Activated CD8-positive, alpha-beta T cell treated with anti-CD3 and anti-CD28 coated beads for 36 hours (primary cell): Measurements from ENCODE around the gene TGFBR3L. TPM values are rescaled to one million over a fixed set of nuclear protein-coding genes. Genes with fewer than 3 reads are reported as not detected.
A peak's percentile ranks its signal among the peaks of the same experiment; 100 is the strongest.
"Not testable (repeated sequence)": the region's sequence is repeated elsewhere in the genome, so short reads cannot be mapped to it uniquely, and the experiment has no call there.

Experiments
- ATAC-seq: fragments of 200-7000 bp; cut with Tn5 transposase; one replicate; pipeline ENCODE4 v1.10.0; 2021; ENCODE audit warnings: mild to moderate bottlenecking, moderate library complexity
- CTCF ChIA-PET: fragments of 350-600 bp; sonication (Branson Sonifier 250); formaldehyde crosslinking; loops from one replicate; lab custom pipeline; 2021; ENCODE audit warnings: antibody characterized with exemption; lab: Charles Lee
- POLR2A ChIA-PET: fragments of 350-600 bp; sonication (Branson Sonifier 250); formaldehyde crosslinking; loops from one replicate; lab custom pipeline; 2021; ENCODE audit warnings: antibody characterized with exemption; lab: Charles Lee
- DNase-seq: peaks from one replicate; pipeline ENCODE4 v3.0.0-alpha.2; 2020
- H3K27ac Mint-ChIP-seq: one replicate; pipeline ENCODE4 v1.8.0; 2021; ENCODE audit warnings: mild to moderate bottlenecking, mixed read lengths
- H3K27me3 Mint-ChIP-seq: one replicate; pipeline ENCODE4 v1.8.0; 2021; ENCODE audit warnings: mixed read lengths
- H3K36me3 Mint-ChIP-seq: one replicate; pipeline ENCODE4 v1.8.0; 2021; ENCODE audit warnings: low read depth, mixed read lengths
- H3K4me1 Mint-ChIP-seq: one replicate; pipeline ENCODE4 v1.8.0; 2021; ENCODE audit warnings: low read depth, mixed read lengths
- H3K4me3 Mint-ChIP-seq: one replicate; pipeline ENCODE4 v1.8.0; 2021; ENCODE audit warnings: mild to moderate bottlenecking, moderate library complexity, mixed read lengths
- H3K9me3 Mint-ChIP-seq: one replicate; pipeline ENCODE4 v1.8.0; 2021; ENCODE audit warnings: mixed read lengths
- CTCF ChIP-seq: fragments of 200-600 bp; IDR thresholded peaks from one replicate; pipeline ENCODE4 v1.8.0; 2022; ENCODE audit warnings: antibody characterized with exemption, mild to moderate bottlenecking
- intact Hi-C: fragments of 100-400 bp; cut with micrococcal nuclease; formaldehyde crosslinking; loops from one replicate; pipeline ENCODE4 v1.10.0; 2022
- total RNA-seq, 2 experiments: library from RNA; stranded (reverse); gene quantifications; one replicate each; pipeline ENCODE4 v1.2.3, GENCODE V29; 2021

The TGFBR3L gene
- total RNA-seq, 2 experiments from 2014 or later: 5.1 to 5.9 TPM

DNA sequence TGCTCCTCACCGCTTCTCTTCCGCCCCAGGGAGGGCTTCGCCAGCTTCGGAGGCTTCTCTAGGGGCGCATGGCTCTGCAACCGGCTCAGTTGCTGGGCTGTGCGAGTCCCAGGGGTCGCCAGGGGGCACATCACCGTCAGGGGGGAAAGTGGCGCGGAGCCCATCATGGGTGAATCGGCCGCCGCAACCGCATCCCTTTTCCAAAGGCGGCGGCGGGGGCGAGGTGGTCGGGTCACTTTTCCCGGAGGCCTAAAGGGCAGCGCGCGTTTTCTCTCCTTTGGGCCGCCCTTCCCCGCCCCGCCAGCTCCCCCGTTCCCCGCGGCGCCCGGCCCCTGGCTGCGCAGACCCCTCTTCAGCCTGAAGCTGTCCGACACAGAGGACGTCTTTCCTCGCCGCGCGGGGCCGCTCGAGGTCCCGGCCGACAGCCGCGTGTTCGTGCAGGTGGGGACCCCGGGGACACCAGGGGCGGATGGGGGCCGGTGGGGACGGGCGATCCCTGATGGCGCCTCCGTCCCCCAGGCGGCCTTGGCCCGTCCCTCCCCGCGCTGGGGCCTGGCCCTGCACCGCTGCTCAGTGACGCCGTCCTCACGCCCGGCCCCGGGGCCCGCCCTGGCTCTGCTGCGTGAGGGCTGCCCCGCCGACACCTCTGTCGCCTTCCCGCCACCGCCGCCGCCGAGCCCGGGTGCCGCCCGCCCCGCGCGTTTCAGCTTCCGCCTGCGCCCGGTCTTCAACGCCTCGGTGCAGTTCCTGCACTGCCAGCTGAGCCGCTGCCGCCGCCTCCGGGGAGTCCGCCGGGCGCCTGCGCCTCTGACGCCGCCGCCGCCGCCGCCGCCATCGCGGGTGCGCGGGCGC is 1.7 kb downstream of the TGFBR3L start:
- DNase-seq (peak; percentile 73), ATAC-seq (peak; percentile 3)
- POLR2A ChIA-PET: interaction anchor here (0.9 to 3.2 kb wide), 5 partner anchors 8 to 27 kb away, joined by 4 to 14 read pairs (median 13); partner anchors contain the start of genes CTXN1, MAP2K7 and TIMM44
- intact Hi-C loops: no loop called here
- H3K27me3 Mint-ChIP-seq: peaks cover 22% of the 10 kb centered on the region
- peak overlapping the region; percentile 73 for H3K4me3 Mint-ChIP-seq
- H3K36me3 Mint-ChIP-seq: peaks cover 11% of the 10 kb centered on the region
- H3K27ac Mint-ChIP-seq: no peak overlapping the region
- peaks cover 28% of the 10 kb centered on the region for H3K4me1 Mint-ChIP-seq
- no peak for TF ChIP-seq CTCF
- H3K9me3 Mint-ChIP-seq: no peaks in the 10 kb centered on the region
- CTCF ChIA-PET: interaction anchor here (1.1 to 2.4 kb wide), 3 partner anchors 21 to 86 kb away, joined by 3 to 14 read pairs (median 4); no protein-coding TSS in a partner anchor

DNA sequence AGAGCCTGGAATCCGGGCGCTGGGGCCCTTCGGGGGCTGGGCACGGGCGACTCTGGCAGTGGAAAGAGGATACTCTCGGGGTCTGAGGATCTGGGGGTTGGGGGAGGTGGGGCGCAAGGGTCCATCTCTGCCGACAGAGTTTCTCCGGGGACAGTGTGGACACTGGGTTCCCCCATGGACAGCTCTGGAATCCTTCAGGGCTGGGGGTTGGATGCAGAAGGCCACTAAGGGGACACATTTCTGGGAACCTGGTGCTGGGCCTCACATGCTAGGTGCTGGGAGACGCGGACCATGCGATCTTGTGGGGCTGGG is 2.3 kb downstream of the TGFBR3L start:
- ChIA-PET CTCF (interaction anchor here (2.4 kb wide), 1 partner anchor 48 kb away, joined by 14 read pairs; no protein-coding TSS in a partner anchor), POLR2A (interaction anchor here (2.0 to 3.2 kb wide), 4 partner anchors 9 to 26 kb away, joined by 12 to 14 read pairs (median 13); partner anchors contain the start of genes CTXN1, MAP2K7 and TIMM44)
- H3K4me3 Mint-ChIP-seq: peak overlapping the region; percentile 73
- TF ChIP-seq CTCF: no peak
- ATAC-seq (no peak), DNase-seq (no peak)
- H3K36me3 Mint-ChIP-seq: peaks cover 7% of the 10 kb centered on the region
- peaks cover 22% of the 10 kb centered on the region for H3K27me3 Mint-ChIP-seq
- intact Hi-C loops: no loop called here
- H3K4me1 Mint-ChIP-seq: peaks cover 28% of the 10 kb centered on the region
- no peaks in the 10 kb centered on the region for H3K9me3 Mint-ChIP-seq
- H3K27ac Mint-ChIP-seq: peak overlapping the region; percentile 46

DNA sequence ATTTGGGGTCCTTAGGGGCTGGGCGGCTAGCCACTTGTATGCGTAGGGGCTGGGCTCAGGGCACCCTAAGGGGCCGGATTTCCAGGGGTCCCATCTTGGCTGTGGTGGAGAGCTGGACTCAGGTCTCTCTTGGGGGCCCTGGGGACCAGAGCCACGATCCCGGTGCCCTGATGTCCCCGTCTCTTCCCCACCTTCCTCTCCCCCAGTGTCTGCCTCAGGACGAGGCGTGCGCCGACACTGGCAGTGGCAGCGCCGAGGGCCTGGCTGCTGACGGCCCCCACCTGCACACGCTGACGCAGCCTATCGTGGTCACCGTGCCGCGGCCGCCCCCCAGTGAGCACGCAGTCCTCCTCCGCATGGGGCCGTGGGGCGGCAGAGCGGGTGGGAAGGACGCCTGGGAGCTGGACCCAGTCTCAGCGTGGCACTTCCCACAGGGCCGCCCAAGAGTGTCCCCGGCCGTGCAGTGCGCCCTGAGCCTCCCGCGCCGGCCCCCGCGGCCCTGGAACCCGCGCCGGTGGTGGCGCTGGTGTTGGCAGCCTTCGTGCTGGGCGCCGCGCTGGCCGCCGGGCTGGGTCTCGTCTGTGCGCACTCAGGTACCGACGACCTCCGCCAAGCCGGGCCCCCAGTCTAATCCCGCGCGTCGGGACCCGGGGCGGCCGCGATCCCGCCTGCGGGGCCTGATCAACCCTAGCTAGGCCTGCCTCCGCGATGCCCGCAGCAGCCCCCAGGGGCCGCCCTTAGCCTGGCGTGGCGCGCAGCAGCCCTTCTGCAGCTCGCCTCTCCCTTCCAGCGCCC is 2.8 kb downstream of the TGFBR3L start:
- Mint-ChIP-seq H3K9me3 (no peaks in the 10 kb centered on the region), H3K4me1 (peaks cover 28% of the 10 kb centered on the region), H3K27ac (peak overlapping the region; percentile 46), H3K4me3 (peak overlapping the region; percentile 73), H3K27me3 (peaks cover 22% of the 10 kb centered on the region), H3K36me3 (peaks cover 4% of the 10 kb centered on the region)
- ChIA-PET CTCF (interaction anchor here (1.1 to 2.4 kb wide), 5 partner anchors 9 to 60 kb away, joined by 3 to 14 read pairs (median 3); partner anchors contain the start of genes MAP2K7 and TIMM44), POLR2A (interaction anchor here (2.0 to 3.2 kb wide), 4 partner anchors 9 to 26 kb away, joined by 12 to 14 read pairs (median 13); partner anchors contain the start of genes CTXN1, MAP2K7 and TIMM44)
- intact Hi-C loops: no loop called here
- peak; percentile 18 for ATAC-seq
- DNase-seq: peak; percentile 76
- peak; percentile 70 for TF ChIP-seq CTCF

DNA sequence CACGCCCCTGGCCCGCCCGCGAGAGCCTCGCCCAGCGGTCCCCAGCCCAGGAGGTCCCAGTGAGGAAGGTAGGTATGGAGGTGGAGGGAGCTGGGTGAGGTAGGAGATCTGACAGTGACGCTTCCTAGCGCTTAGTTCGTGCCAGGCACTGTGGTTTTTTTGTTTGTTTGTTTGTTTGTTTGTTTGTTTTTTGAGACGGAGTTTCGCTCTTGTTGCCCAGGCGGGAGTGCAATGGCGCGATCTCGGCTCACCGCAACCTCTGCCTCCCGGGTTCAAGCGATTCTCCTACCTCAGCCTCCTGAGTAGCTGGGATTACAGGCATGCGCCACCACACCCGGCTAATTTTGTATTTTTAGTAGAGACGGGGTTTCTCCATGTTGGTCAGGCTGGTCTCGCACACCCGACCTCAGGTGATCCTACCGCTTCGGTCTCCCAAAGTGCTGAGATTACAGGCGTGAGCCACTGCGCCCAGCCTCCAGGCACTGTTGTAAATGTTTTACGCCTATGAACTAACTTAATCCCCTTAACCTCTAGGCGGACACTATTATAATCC is 3.5 kb downstream of the TGFBR3L start:
- H3K27ac Mint-ChIP-seq, ATAC-seq, intact Hi-C loops, DNase-seq, H3K36me3 Mint-ChIP-seq, H3K9me3 Mint-ChIP-seq: not testable (repeated sequence)
- peak; percentile 56 for TF ChIP-seq CTCF
- H3K4me3 Mint-ChIP-seq: peak overlapping the region; percentile 57
- ChIA-PET POLR2A (interaction anchor here (0.6 to 3.2 kb wide), 4 partner anchors 8 to 49 kb away, joined by 3 to 14 read pairs (median 12); partner anchors contain the start of genes CTXN1 and TIMM44), CTCF (interaction anchor here (1.1 to 2.4 kb wide), 5 partner anchors 10 to 60 kb away, joined by 3 to 14 read pairs (median 3); partner anchors contain the start of genes MAP2K7 and TIMM44)
- peaks cover 28% of the 10 kb centered on the region for H3K4me1 Mint-ChIP-seq
- H3K27me3 Mint-ChIP-seq: peaks cover 22% of the 10 kb centered on the region
